Karpas-422 (cell line): ENCODE measurements around the gene WWOX. TPM values are rescaled to one million over a fixed set of nuclear protein-coding genes. Genes with fewer than 3 reads are reported as not detected.

Source experiments
- DNase-seq: peaks from one replicate; pipeline ENCODE4 v3.0.0-alpha.2; 2015
- H2AFZ ChIP-seq: fragments of 200-600 bp; sonication (generic); 2 replicates; pipeline ENCODE4 v1.6.1; 2014; ENCODE audit warnings: antibody characterized with exemption, low read length, mixed read lengths
- H3K27ac ChIP-seq: fragments of 200-600 bp; sonication (generic); 2 replicates; pipeline ENCODE4 v1.5.1; 2014; ENCODE audit warnings: mild to moderate bottlenecking, low read length, moderate library complexity
- H3K27me3 ChIP-seq: fragments of 200-600 bp; sonication (generic); 2 replicates; pipeline ENCODE4 v1.6.1; 2014; ENCODE audit warnings: low read length, mixed read lengths
- H3K36me3 ChIP-seq: fragments of 200-600 bp; sonication (generic); 2 replicates; pipeline ENCODE4 v1.6.1; 2014; ENCODE audit warnings: low read length, mixed read lengths; ENCODE audit not compliant: insufficient read depth
- H3K4me1 ChIP-seq: fragments of 200-600 bp; sonication (generic); 2 replicates; pipeline ENCODE4 v1.6.1; 2014; ENCODE audit warnings: mild to moderate bottlenecking, low read length, mixed read lengths
- H3K4me2 ChIP-seq: fragments of 200-600 bp; sonication (generic); 2 replicates; pipeline ENCODE4 v1.6.1; 2014; ENCODE audit warnings: low read length, low read depth, mild to moderate bottlenecking; ENCODE audit not compliant: poor library complexity, severe bottlenecking
- H3K4me3 ChIP-seq: fragments of 200-600 bp; sonication (generic); 2 replicates; pipeline ENCODE4 v1.5.1; 2014; ENCODE audit warnings: mild to moderate bottlenecking, antibody characterized with exemption, low read length, mixed read lengths
- H3K79me2 ChIP-seq: fragments of 200-600 bp; sonication (generic); 2 replicates; pipeline ENCODE4 v1.6.1; 2014; ENCODE audit warnings: mild to moderate bottlenecking, low read length, mixed read lengths
- H3K9ac ChIP-seq: fragments of 200-600 bp; sonication (generic); 2 replicates; pipeline ENCODE4 v1.6.0; 2014; ENCODE audit warnings: low read length
- H3K9me2 ChIP-seq: fragments of 200-600 bp; sonication (generic), shearing (Covaris generic); replicated peaks from 2 replicates; pipeline ENCODE4 v1.6.0; 2014; ENCODE audit warnings: mild to moderate bottlenecking, low read length, moderate library complexity; ENCODE audit not compliant: insufficient read depth
- H3K9me3 ChIP-seq: fragments of 300-700, 200-600 bp; sonication (generic); 2 replicates; pipeline ENCODE4 v1.6.1; 2014; ENCODE audit warnings: low read length, mixed read lengths
- H4K20me1 ChIP-seq: fragments of 200-600 bp; sonication (generic); 2 replicates; pipeline ENCODE4 v1.6.1; 2014; ENCODE audit warnings: mild to moderate bottlenecking, antibody characterized with exemption, low read length, low read depth; ENCODE audit not compliant: insufficient read depth
- total RNA-seq: library from RNA; depleted of rRNA; stranded (reverse); fragments of >200 nt; shearing (Covaris generic); gene quantifications from 2 replicates; pipeline ENCODE4 v1.2.3, GENCODE V29; 2014; ENCODE audit warnings: low replicate concordance

The WWOX gene
- total RNA-seq, 1 experiment from 2014 or later: 66.2 TPM

DNA sequence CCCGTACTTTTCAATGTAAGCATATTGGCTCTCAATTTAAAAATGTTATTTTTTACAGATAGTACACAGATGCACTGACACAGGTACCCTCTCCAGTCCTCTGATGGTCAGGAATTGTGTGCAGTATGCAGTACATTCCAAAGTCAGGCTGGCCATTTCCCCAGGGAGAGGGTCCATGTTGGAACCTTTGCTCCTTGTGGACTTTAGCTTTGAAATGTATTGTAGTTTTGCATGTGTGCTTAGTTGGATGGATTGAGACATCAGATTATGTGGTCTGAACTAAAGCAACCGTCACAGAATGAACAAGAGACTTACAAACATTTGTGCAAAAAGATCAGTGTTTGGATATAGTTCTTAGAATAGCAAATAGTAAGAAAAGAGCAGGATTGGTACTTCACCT is 381.1 kb downstream of the WWOX start:
- Histone ChIP-seq H3K9me2 (no peaks in the 10 kb centered on the region), H3K9ac (no peak overlapping the region), H3K9me3 (no peaks in the 10 kb centered on the region), H3K27me3 (no peaks in the 10 kb centered on the region), H2AFZ (no peak overlapping the region), H3K4me2 (no peak overlapping the region), H3K27ac (no peak overlapping the region), H3K4me3 (no peak overlapping the region), H3K36me3 (no peaks in the 10 kb centered on the region), H4K20me1 (no peaks in the 10 kb centered on the region), H3K4me1 (no peaks in the 10 kb centered on the region), H3K79me2 (no peaks in the 10 kb centered on the region)
- no peak for DNase-seq

DNA sequence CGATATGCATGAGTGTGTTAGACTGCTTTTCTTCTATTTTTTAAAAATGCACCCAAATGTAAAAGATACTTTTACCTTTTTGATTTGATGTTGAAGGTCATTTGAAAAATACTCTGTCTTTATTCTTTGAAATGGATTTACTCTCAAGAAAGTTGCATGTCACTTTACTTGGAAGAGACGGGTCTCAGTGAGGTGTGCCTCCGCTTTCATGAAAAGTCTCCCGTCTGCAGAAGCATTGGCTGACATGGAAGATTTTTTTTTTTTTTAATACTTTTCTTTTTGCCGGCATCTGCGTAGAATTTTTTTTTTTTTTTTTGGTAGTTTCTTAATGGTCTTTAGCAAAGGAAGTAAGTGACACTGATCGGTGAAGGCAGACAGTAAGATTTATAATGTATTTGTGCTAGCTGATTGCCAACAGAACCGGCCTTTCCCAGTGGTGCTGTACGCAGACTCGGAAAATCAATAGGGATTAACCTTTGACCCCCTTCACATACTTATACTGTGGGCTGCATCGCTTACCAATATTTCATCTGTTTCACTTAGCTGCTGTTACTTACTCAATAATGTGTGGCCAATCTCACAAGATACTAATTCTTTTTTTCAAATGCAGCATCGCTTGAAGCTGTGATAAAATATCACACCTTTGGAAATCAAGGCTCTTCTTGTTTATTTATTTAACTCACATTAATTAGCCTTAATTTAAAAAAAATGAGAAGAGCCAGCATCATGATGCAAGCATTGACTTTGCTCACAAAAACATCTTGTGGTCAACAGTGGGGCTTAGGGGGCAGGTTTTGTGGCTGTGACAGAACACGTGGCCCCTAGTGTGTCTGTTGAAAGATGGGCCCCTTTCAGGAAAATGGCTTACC is 383.9 kb downstream of the WWOX start:
- Histone ChIP-seq H2AFZ (no peak overlapping the region), H3K4me2 (no peak overlapping the region), H3K27me3 (no peaks in the 10 kb centered on the region), H3K27ac (no peak overlapping the region), H3K4me1 (no peaks in the 10 kb centered on the region), H3K4me3 (no peak overlapping the region), H4K20me1 (no peaks in the 10 kb centered on the region), H3K79me2 (no peaks in the 10 kb centered on the region), H3K9ac (no peak overlapping the region), H3K9me3 (no peaks in the 10 kb centered on the region), H3K9me2 (no peaks in the 10 kb centered on the region), H3K36me3 (no peaks in the 10 kb centered on the region)
- no peak for DNase-seq

GRCh38 chr16:78484509-78485058 is 385.1 kb downstream of the WWOX start:
- Histone ChIP-seq H3K27ac (no peak overlapping the region), H4K20me1 (no peaks in the 10 kb centered on the region)

DNA sequence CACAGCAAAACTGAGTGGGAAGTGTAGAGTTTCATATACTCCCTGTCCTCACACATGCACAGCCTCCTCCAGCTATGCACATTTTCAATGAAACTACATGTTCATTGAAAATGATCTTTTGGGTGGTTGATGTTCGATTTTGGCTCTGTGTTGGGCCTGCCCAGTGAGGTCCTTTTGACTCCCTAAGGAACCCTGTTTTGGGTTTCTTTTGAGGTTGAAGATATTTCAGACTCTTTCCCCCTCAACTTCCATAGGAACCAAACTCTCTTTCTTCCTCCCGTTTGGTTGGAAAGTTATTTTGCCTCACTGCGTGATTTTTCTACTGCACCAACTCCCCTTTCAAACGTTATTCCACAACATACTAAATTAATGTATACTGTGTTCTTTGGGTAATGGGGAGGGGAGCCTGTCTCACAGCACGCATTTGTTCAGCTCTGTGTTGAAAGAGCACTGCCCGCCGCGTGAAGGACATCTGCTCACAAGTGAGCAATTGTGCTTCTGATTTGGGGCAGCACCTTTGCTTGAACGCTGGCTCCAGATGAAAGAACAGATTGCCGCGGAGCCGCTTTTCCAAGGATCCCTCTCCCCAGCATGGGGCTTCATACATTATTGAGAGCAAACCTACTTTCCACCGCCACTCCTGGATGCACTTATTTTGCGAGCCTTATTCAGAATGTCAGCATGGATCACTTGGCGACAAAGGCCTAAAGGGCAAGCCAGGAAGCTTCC is 385.9 kb downstream of the WWOX start:
- no peak overlapping the region for H3K4me3 ChIP-seq
- no peak overlapping the region for H2AFZ ChIP-seq
- H4K20me1 ChIP-seq: no peaks in the 10 kb centered on the region
- no peak overlapping the region for H3K4me2 ChIP-seq
- no peak for DNase-seq
- H3K36me3 ChIP-seq: no peaks in the 10 kb centered on the region
- H3K27me3 ChIP-seq: no peaks in the 10 kb centered on the region
- H3K27ac ChIP-seq: no peak overlapping the region
- no peaks in the 10 kb centered on the region for H3K4me1 ChIP-seq
- no peaks in the 10 kb centered on the region for H3K79me2 ChIP-seq
- H3K9me2 ChIP-seq: no peaks in the 10 kb centered on the region
- H3K9me3 ChIP-seq: no peaks in the 10 kb centered on the region
- H3K9ac ChIP-seq: no peak overlapping the region

More at GRCh38 chr16:78484509-78485058, 385.1 kb downstream of the WWOX start:
- no peak overlapping the region for H3K9ac ChIP-seq
- no peaks in the 10 kb centered on the region for H3K79me2 ChIP-seq
- H2AFZ ChIP-seq: no peak overlapping the region
- no peaks in the 10 kb centered on the region for H3K4me1 ChIP-seq
- H3K9me3 ChIP-seq: no peaks in the 10 kb centered on the region
- no peaks in the 10 kb centered on the region for H3K27me3 ChIP-seq
- no peaks in the 10 kb centered on the region for H3K9me2 ChIP-seq
- no peaks in the 10 kb centered on the region for H3K36me3 ChIP-seq
- DNase-seq: no peak
- H3K4me3 ChIP-seq: no peak overlapping the region
- H3K4me2 ChIP-seq: no peak overlapping the region

DNA sequence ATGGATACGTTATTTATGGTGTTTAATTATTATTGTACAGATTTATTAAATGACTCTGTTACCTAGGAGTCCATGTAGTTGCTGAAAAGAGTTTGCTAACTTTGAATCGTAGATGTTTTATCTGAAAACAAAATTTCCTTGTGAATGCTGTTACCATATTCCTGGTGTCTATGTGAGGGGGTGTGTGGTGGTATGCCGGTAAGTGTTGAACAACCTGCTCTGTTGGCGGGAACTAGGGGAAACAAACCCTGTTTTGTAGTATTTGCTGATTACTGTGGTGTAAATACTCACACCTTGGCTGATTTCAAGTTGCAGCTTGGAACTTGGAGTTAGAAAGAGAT is 386.4 kb downstream of the WWOX start:
- no peaks in the 10 kb centered on the region for H3K4me1 ChIP-seq
- no peak for DNase-seq
- no peak overlapping the region for H3K27ac ChIP-seq
- H3K9me2 ChIP-seq: no peaks in the 10 kb centered on the region
- no peak overlapping the region for H3K4me3 ChIP-seq
- no peaks in the 10 kb centered on the region for H4K20me1 ChIP-seq
- no peaks in the 10 kb centered on the region for H3K36me3 ChIP-seq
- no peak overlapping the region for H3K4me2 ChIP-seq
- H3K9me3 ChIP-seq: no peaks in the 10 kb centered on the region
- no peaks in the 10 kb centered on the region for H3K79me2 ChIP-seq
- no peaks in the 10 kb centered on the region for H3K27me3 ChIP-seq
- no peak overlapping the region for H2AFZ ChIP-seq
- H3K9ac ChIP-seq: no peak overlapping the region

DNA sequence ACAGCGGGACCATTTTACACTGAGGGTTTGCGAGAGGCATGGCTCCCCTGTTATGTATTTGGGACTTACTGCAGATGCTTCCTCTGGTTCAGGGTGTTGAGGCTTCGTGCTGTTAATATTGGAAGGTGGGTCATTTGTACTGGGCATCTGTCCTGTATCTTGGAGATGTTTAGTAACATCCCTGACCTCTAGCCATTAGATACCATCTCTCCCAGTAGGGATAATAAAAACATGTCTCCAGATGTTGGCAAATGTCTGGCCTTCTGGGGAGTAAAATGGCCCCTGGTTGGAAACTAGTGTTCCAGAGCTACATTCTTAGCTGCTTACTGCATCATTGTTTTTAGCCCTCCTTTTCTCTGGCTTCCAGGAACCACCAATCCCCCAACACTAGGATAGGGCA is 388.0 kb downstream of the WWOX start:
- H3K4me2 ChIP-seq: no peak overlapping the region
- H3K79me2 ChIP-seq: no peaks in the 10 kb centered on the region
- H3K27ac ChIP-seq: no peak overlapping the region

GRCh38 chr16:78489072-78489471 is 389.6 kb downstream of the WWOX start:
- Histone ChIP-seq H3K27ac (no peak overlapping the region), H3K79me2 (no peaks in the 10 kb centered on the region), H3K4me3 (no peak overlapping the region), H3K4me2 (no peak overlapping the region), H3K4me1 (no peaks in the 10 kb centered on the region), H3K9me3 (no peaks in the 10 kb centered on the region), H2AFZ (no peak overlapping the region), H4K20me1 (no peaks in the 10 kb centered on the region), H3K9me2 (no peaks in the 10 kb centered on the region), H3K36me3 (no peaks in the 10 kb centered on the region), H3K9ac (no peak overlapping the region), H3K27me3 (no peaks in the 10 kb centered on the region)
- no peak for DNase-seq

More for the DNA sequence above, 388.0 kb downstream of the WWOX start:
- no peak for DNase-seq
- Histone ChIP-seq H3K4me1 (no peaks in the 10 kb centered on the region), H3K9ac (no peak overlapping the region), H3K36me3 (no peaks in the 10 kb centered on the region), H2AFZ (no peak overlapping the region), H3K9me2 (no peaks in the 10 kb centered on the region), H4K20me1 (no peaks in the 10 kb centered on the region), H3K27me3 (no peaks in the 10 kb centered on the region), H3K4me3 (no peak overlapping the region), H3K9me3 (no peaks in the 10 kb centered on the region)

DNA sequence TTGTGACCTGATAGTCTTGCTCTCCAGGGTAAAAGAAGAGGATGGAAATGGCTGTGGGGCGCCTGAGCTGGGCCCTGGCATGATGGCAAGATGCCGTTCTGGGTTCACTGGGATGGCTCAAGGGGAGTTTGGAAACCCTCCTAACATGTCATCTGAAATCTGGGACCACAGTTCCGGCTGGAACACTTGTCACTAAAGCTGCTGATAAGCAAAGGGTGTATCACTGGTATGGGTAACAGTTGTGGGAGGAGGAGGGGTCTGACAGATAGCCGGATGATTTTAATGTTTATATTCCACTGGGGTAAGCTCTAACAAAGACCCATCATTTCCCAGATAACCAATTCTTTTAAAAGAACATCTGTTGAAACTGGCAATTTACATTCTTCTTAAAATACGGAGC is 390.2 kb downstream of the WWOX start:
- Histone ChIP-seq H3K9me2 (no peaks in the 10 kb centered on the region), H3K27me3 (no peaks in the 10 kb centered on the region), H3K4me1 (no peaks in the 10 kb centered on the region), H3K4me2 (no peak overlapping the region), H3K36me3 (no peaks in the 10 kb centered on the region), H2AFZ (no peak overlapping the region), H3K27ac (no peak overlapping the region), H3K79me2 (no peaks in the 10 kb centered on the region), H3K9me3 (no peaks in the 10 kb centered on the region), H4K20me1 (no peaks in the 10 kb centered on the region), H3K9ac (no peak overlapping the region), H3K4me3 (no peak overlapping the region)
- no peak for DNase-seq
